H9 (cell line): ENCODE data around the gene SELENOF. TPM values are rescaled to one million over a fixed set of nuclear protein-coding genes. Genes with fewer than 3 reads are reported as not detected.

Source experiments
- DNase-seq: peaks from one replicate; pipeline ENCODE4 v3.0.0-alpha.2; 2017
- H2AFZ ChIP-seq: one replicate; pipeline ENCODE4 v1.6.1; 2013; ENCODE audit warnings: mild to moderate bottlenecking, low read length, control low read depth, moderate library complexity
- H2AK5ac ChIP-seq: 2 replicates; pipeline ENCODE4 v1.6.1; 2013; ENCODE audit warnings: low read length, control low read depth, mixed read lengths; ENCODE audit not compliant: insufficient read length
- H2BK120ac ChIP-seq: one replicate; pipeline ENCODE4 v1.6.1; 2013; ENCODE audit warnings: low read depth, mild to moderate bottlenecking, low read length, control low read depth, inconsistent platforms; ENCODE audit not compliant: poor library complexity, severe bottlenecking
- H2BK12ac ChIP-seq: 2 replicates; pipeline ENCODE4 v1.6.1; 2013; ENCODE audit warnings: low read length, control low read depth, mixed read lengths, low read depth; ENCODE audit not compliant: insufficient read length
- H2BK15ac ChIP-seq: 2 replicates; pipeline ENCODE4 v1.6.1; 2013; ENCODE audit warnings: low read depth, low read length, control low read depth
- H2BK20ac ChIP-seq: one replicate; pipeline ENCODE4 v1.6.1; 2013; ENCODE audit warnings: low read depth, mild to moderate bottlenecking, low read length, control low read depth, inconsistent platforms; ENCODE audit not compliant: poor library complexity, severe bottlenecking
- H2BK5ac ChIP-seq: 2 replicates; pipeline ENCODE4 v1.6.1; 2013; ENCODE audit warnings: low read length, control low read depth, mixed read lengths; ENCODE audit not compliant: insufficient read length
- H3K14ac ChIP-seq: 2 replicates; pipeline ENCODE4 v1.6.1; 2013; ENCODE audit warnings: low read length, control low read depth; ENCODE audit not compliant: insufficient read depth
- H3K18ac ChIP-seq: 2 replicates; pipeline ENCODE4 v1.6.1; 2013; ENCODE audit warnings: low read depth, mild to moderate bottlenecking, mixed read lengths, low read length, control low read depth; ENCODE audit not compliant: insufficient read length
- H3K23ac ChIP-seq: 2 replicates; pipeline ENCODE4 v1.6.1; 2013; ENCODE audit warnings: low read length, control low read depth, mixed read lengths, low read depth; ENCODE audit not compliant: insufficient read length
- H3K23me2 ChIP-seq: 2 replicates; pipeline ENCODE4 v1.6.1; 2013; ENCODE audit warnings: low read depth, mild to moderate bottlenecking, mixed read lengths, low read length, control low read depth; ENCODE audit not compliant: insufficient read length, poor library complexity, severe bottlenecking
- H3K27ac ChIP-seq: 2 replicates; pipeline ENCODE4 v1.5.1; 2013; ENCODE audit warnings: low read length, control low read depth, mixed read lengths, low read depth; ENCODE audit not compliant: insufficient read length
- H3K27me3 ChIP-seq: 2 replicates; pipeline ENCODE4 v1.6.1; 2013; ENCODE audit warnings: low read length, control low read depth, inconsistent platforms; ENCODE audit not compliant: insufficient read depth
- H3K4ac ChIP-seq: 2 replicates; pipeline ENCODE4 v1.6.1; 2013; ENCODE audit warnings: low read depth, mild to moderate bottlenecking, control low read depth, inconsistent platforms, low read length, moderate library complexity
- H3K4me1 ChIP-seq: 2 replicates; pipeline ENCODE4 v1.6.1; 2013; ENCODE audit warnings: low read length, control low read depth, inconsistent platforms; ENCODE audit not compliant: insufficient read depth
- H3K4me2 ChIP-seq: 2 replicates; pipeline ENCODE4 v1.6.1; 2013; ENCODE audit warnings: low read length, control low read depth, mixed read lengths; ENCODE audit not compliant: insufficient read length, insufficient read depth
- H3K56ac ChIP-seq: 2 replicates; pipeline ENCODE4 v1.6.1; 2013; ENCODE audit warnings: low read depth, mild to moderate bottlenecking, mixed read lengths, low read length, control low read depth; ENCODE audit not compliant: insufficient read length
- H3K79me1 ChIP-seq: 2 replicates; pipeline ENCODE4 v1.6.1; 2013; ENCODE audit warnings: low read depth, mild to moderate bottlenecking, moderate library complexity, low read length, control low read depth, inconsistent platforms; ENCODE audit not compliant: insufficient read depth, poor library complexity, severe bottlenecking
- H3K79me2 ChIP-seq: 2 replicates; pipeline ENCODE4 v1.6.1; 2013; ENCODE audit warnings: low read length, control low read depth, inconsistent platforms; ENCODE audit not compliant: insufficient read depth
- H3K9ac ChIP-seq: 2 replicates; pipeline ENCODE4 v1.6.1; 2013; ENCODE audit warnings: low read length, control low read depth, mixed read lengths; ENCODE audit not compliant: insufficient read length; ENCODE audit errors: extremely low read depth
- H3K9me3 ChIP-seq: one replicate; pipeline ENCODE4 v1.6.1; 2013; ENCODE audit warnings: low read depth, low read length, inconsistent platforms; ENCODE audit not compliant: control insufficient read depth
- H3T11ph ChIP-seq: one replicate; pipeline ENCODE4 v1.6.1; 2013; ENCODE audit warnings: mild to moderate bottlenecking, low read length, control low read depth, inconsistent platforms
- H4K20me1 ChIP-seq: one replicate; pipeline ENCODE4 v1.6.1; 2013; ENCODE audit not compliant: control insufficient read depth, insufficient read length, insufficient read depth
- H4K5ac ChIP-seq: 2 replicates; pipeline ENCODE4 v1.6.1; 2013; ENCODE audit warnings: low read depth, mild to moderate bottlenecking, mixed read lengths, low read length, control low read depth; ENCODE audit not compliant: insufficient read length
- H4K8ac ChIP-seq: replicated peaks from 2 replicates; pipeline ENCODE4 v1.6.1; 2013; ENCODE audit warnings: low read length, control low read depth, mixed read lengths, low read depth; ENCODE audit not compliant: insufficient read length
- H4K91ac ChIP-seq: 2 replicates; pipeline ENCODE4 v1.6.1; 2013; ENCODE audit warnings: low read depth, mild to moderate bottlenecking, moderate library complexity, mixed read lengths, low read length, control low read depth; ENCODE audit not compliant: insufficient read length
- H3K27ac Mint-ChIP-seq, 3 experiments: 2 replicates in 2 of 3; 3 replicates in 1 of 3; pipeline ENCODE4 v1.8.0; 2020 to 2021; ENCODE audit warnings: mixed read lengths in 3 of 3, mild to moderate bottlenecking in 1 of 3, moderate library complexity in 1 of 3
- H3K27me3 Mint-ChIP-seq: 2 replicates; pipeline ENCODE4 v1.8.0; 2021; ENCODE audit warnings: low read depth, mild to moderate bottlenecking, moderate library complexity, mixed read lengths
- H3K36me3 Mint-ChIP-seq, 3 experiments: 2 replicates in 2 of 3; 3 replicates in 1 of 3; pipeline ENCODE4 v1.8.0; 2020 to 2021; ENCODE audit warnings: low read depth in 3 of 3, mixed read lengths in 3 of 3; ENCODE audit not compliant: insufficient read depth in 1 of 3
- H3K4me1 Mint-ChIP-seq, 2 experiments: 2 replicates each; pipeline ENCODE4 v1.8.0; 2020; ENCODE audit warnings: mixed read lengths in 2 of 2
- H3K4me3 Mint-ChIP-seq, 2 experiments: 2 replicates in 1 of 2; 3 replicates in 1 of 2; pipeline ENCODE4 v1.8.0; 2020 to 2021; ENCODE audit warnings: mild to moderate bottlenecking in 2 of 2, mixed read lengths in 2 of 2, moderate library complexity in 1 of 2
- H3K9me3 Mint-ChIP-seq, 2 experiments: 2 replicates in 1 of 2; 3 replicates in 1 of 2; pipeline ENCODE4 v1.8.0; 2020; ENCODE audit warnings: mild to moderate bottlenecking in 2 of 2, mixed read lengths in 2 of 2, moderate library complexity in 1 of 2
- WGBS: extraction: QIAGEN DNeasy Blood & Tissue Kit; methylation state at CpG from one replicate; pipeline ENCODE4 v1.1.7; 2013; ENCODE audit warnings: missing lambda C conversion rate, low lambda C conversion rate, mixed read lengths; ENCODE audit not compliant: insufficient read length; ENCODE audit errors: extremely low coverage; 5-methylcytosine and 5-hydroxymethylcytosine counted together
- total RNA-seq: library from RNA; stranded (reverse); gene quantifications from 2 replicates; pipeline ENCODE4 v1.2.1, GENCODE V29; 2021
- TF ChIP-seq, protein P1 (sequence below): fragments of 200-600 bp; sonication (generic); conservative IDR thresholded peaks from 3 replicates; pipeline ENCODE4 v1.8.0; 2021; ENCODE audit warnings: antibody characterized with exemption, mild to moderate bottlenecking

The SELENOF gene
- total RNA-seq, 1 experiment from 2014 or later: 143 TPM

DNA sequence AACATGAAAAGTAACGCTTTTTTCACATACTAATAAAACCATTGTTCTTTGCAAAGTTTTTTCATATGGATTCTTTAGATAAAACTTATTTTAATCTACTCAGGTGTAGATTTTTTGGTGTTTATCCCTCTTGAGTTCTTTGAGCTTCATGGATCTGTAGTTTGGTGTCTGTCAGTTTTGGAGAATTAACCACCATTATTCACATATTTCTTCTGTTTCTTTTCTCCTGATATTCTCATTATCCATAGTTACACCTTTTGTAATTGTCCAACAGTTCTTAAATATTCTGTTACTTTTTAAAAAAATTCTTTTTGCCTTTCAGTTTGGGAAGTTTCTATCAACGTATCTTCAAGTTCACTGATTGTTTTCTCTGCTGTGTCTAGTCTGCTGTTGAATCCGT is 19.1 kb upstream of the SELENOF start:
- Histone ChIP-seq H2BK120ac (no peak overlapping the region), H4K8ac (no peak overlapping the region), H4K5ac (no peak overlapping the region), H3K79me2 (peaks cover 9% of the 10 kb centered on the region; the same call in 1 of the 2 replicates), H2BK12ac (no peak overlapping the region), H2BK5ac (no peak overlapping the region), H3K9ac (no peak overlapping the region), H2BK15ac (no peak overlapping the region), H3K56ac (no peak overlapping the region), H3K14ac (no peak overlapping the region), H2AK5ac (no peak overlapping the region), H3K4ac (no peak overlapping the region), H3K4me2 (no peak overlapping the region), H3T11ph (no peak overlapping the region), H3K23ac (no peak overlapping the region), H2BK20ac (peak overlapping the region; percentile 84), H3K18ac (no peak overlapping the region), H3K27me3 (no peaks in the 10 kb centered on the region), H4K91ac (no peak overlapping the region), H3K27ac (no peak overlapping the region), H3K4me1 (peaks cover 2% of the 10 kb centered on the region; the same call in 1 of the 2 replicates), H3K9me3 (no peaks in the 10 kb centered on the region), H4K20me1 (no peaks in the 10 kb centered on the region), H3K23me2 (no peaks in the 10 kb centered on the region), H2AFZ (no peak overlapping the region), H3K79me1 (no peaks in the 10 kb centered on the region)
- Mint-ChIP-seq H3K27ac (peak overlapping the region; percentile 96 to 98 (median 97); a peak in 5 of 7 replicates), H3K4me3 (no peak overlapping the region), H3K36me3 (no peaks in the 10 kb centered on the region), H3K27me3 (no peaks in the 10 kb centered on the region), H3K9me3 (no peaks in the 10 kb centered on the region), H3K4me1 (peaks cover 31 to 36% of the 10 kb centered on the region in 2 experiments)
- DNase-seq: no peak
- TF ChIP-seq, protein P1, sequence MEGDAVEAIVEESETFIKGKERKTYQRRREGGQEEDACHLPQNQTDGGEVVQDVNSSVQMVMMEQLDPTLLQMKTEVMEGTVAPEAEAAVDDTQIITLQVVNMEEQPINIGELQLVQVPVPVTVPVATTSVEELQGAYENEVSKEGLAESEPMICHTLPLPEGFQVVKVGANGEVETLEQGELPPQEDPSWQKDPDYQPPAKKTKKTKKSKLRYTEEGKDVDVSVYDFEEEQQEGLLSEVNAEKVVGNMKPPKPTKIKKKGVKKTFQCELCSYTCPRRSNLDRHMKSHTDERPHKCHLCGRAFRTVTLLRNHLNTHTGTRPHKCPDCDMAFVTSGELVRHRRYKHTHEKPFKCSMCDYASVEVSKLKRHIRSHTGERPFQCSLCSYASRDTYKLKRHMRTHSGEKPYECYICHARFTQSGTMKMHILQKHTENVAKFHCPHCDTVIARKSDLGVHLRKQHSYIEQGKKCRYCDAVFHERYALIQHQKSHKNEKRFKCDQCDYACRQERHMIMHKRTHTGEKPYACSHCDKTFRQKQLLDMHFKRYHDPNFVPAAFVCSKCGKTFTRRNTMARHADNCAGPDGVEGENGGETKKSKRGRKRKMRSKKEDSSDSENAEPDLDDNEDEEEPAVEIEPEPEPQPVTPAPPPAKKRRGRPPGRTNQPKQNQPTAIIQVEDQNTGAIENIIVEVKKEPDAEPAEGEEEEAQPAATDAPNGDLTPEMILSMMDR: no peak
- WGBS: no CpG with 5 or more reads among the region's 3 CpGs
